ENCODE data around the gene IL26.

IL26 gene

DNA sequence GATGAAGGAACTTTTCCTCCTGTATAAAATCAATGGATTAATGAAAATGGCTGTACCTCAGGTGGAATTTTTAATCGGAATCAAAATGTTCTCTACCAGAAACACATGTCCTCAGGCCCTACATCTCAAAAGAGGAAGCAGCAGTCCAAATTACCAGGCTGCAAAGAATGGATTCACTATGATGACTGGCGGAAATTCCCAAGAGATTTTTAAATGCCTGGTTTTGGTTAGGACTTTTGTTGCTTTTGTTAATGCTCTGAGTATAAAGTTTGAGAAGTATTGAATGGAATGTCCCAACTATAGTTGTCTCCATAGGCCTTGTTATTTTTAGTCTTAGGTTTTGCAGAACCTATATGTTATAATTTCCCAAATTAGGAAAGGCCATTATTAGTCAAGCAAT is 54.9 kb downstream of the IL26 start:
- no peak for FAIRE-seq
- TF ChIP-seq SPI1 (IDR thresholded peaks at IDR 0.05; ENCODE audit: low read depth, low read length): 0 out of 2 replicates have a peak, but pooled peaks have one; percentile 11
- no peak for TF ChIP-seq TAF1 (IDR thresholded peaks at IDR 0.05; ENCODE audit: low read depth, low read length)
- no peak for DNase-seq (ENCODE audit: insufficient read length, low spot score)

DNA sequence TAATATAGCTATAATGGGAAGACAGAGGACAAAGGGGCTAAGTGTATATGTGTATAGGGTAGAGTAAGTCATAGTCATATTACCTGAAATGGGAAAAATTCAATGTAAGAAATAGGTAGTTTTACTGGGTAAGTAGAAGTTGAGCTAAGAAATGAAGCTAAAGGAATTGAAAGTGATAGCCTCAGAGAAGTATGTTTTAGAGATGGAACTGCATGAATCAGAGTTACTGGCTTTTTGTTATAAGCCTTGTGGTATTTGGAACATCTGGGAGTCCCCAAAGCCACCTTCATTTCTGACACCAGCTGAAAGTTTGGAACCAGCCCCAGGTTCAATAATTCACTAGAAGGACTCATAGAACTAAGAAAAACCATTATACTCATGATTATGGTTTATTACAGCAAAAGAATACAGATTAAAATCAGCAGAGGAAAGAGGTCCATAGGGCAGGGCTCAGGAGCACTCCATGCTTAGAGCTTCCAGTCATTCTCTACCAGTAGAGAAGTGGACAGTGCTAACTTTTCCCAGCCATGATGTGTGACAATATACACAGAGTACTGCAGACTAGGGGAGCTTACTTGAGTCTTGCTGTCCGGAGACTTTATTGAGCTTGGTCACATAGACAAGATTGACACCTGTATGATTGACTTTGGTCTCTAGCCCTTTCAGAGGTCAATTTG is 56.3 kb downstream of the IL26 start:
- no peak for FAIRE-seq
- TF ChIP-seq SPI1 (IDR thresholded peaks at IDR 0.05; ENCODE audit: low read depth, low read length) (no peak), POU2F2 (IDR thresholded peaks at IDR 0.05; ENCODE audit: low read depth, low read length) (no peak), POLR2AphosphoS5 (IDR thresholded peaks at IDR 0.05; ENCODE audit: low read depth, low read length) (no peak), PAX5 (IDR thresholded peaks at IDR 0.05; ENCODE audit: insufficient read depth, low read length, severe bottlenecking) (no peak), POLR2A (IDR thresholded peaks at IDR 0.05; ENCODE audit: low read depth, low read length) (no peak), TAF1 (IDR thresholded peaks at IDR 0.05; ENCODE audit: low read depth, low read length) (no peak)

DNA sequence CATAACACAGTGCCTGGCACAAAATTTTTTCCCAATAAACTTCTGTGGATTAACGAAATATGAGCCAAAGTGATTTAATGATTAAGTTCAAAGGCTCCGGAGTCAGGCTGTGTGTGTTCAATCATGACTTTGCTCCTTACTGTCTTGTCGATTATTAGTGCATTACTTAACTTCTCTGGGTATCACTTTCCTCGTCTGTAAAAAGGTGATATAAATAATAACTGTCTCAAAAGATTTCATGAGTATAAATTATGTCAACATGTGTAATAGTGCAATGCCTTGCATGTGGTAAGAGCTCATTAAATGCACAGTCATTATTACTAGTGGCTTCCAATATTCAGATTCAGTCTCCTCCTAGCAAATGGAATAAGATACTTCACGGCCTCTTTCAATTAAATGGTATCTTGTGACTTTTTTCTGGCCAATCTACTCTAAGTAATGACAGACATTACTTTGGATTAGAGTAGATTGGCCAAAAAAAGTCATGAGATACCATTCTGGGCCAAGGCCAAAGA is 59.2 kb downstream of the IL26 start:
- no peak for TF ChIP-seq SPI1 (IDR thresholded peaks at IDR 0.05; ENCODE audit: low read depth, low read length)
- TF ChIP-seq POU2F2 (IDR thresholded peaks at IDR 0.05; ENCODE audit: low read depth, low read length): no peak
- no peak for TF ChIP-seq POLR2A (IDR thresholded peaks at IDR 0.05; ENCODE audit: low read depth, low read length)
- no peak for TF ChIP-seq PAX5 (IDR thresholded peaks at IDR 0.05; ENCODE audit: insufficient read depth, low read length, severe bottlenecking)
- no peak for TF ChIP-seq POLR2AphosphoS5 (IDR thresholded peaks at IDR 0.05; ENCODE audit: low read depth, low read length)
- no peak for TF ChIP-seq TAF1 (IDR thresholded peaks at IDR 0.05; ENCODE audit: low read depth, low read length)
- FAIRE-seq: no peak

More for the DNA sequence above, 56.3 kb downstream of the IL26 start:
- no peak for DNase-seq (ENCODE audit: insufficient read length, low spot score)

DNA sequence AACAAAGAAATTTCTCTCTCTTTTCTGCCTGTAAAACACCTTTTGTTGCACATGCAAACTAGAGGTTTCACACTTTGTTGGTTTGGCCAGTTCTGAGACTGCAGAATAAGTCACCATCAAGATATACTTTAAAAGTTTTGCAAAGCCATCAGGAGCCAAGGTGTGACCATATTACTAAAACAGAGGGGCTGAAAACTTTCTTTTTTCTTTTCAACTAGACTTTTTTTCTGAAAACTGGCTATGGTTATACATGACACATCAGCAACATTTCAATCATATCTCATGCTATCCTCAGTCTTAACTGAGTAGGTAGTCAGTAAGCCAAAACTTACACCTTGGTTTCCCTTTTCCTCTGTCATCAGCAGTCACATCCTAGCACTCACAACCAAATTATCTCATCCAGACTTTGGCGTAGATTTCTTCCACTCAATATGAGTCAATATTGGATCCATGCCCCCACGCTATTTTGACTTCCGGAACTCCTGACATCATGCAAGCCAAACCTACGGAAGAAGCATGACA is 62.0 kb downstream of the IL26 start:
- TF ChIP-seq PAX5 (IDR thresholded peaks at IDR 0.05; ENCODE audit: insufficient read depth, low read length, severe bottlenecking) (no peak), POLR2AphosphoS5 (IDR thresholded peaks at IDR 0.05; ENCODE audit: low read depth, low read length) (no peak), TAF1 (IDR thresholded peaks at IDR 0.05; ENCODE audit: low read depth, low read length) (no peak), POU2F2 (IDR thresholded peaks at IDR 0.05; ENCODE audit: low read depth, low read length) (no peak), SPI1 (IDR thresholded peaks at IDR 0.05; ENCODE audit: low read depth, low read length) (no peak), POLR2A (IDR thresholded peaks at IDR 0.05; ENCODE audit: low read depth, low read length) (no peak)
- DNase-seq (ENCODE audit: insufficient read length, low spot score) (no peak), FAIRE-seq (peak; percentile 58)

More for the DNA sequence above, 59.2 kb downstream of the IL26 start:
- no peak for DNase-seq (ENCODE audit: insufficient read length, low spot score)

DNA sequence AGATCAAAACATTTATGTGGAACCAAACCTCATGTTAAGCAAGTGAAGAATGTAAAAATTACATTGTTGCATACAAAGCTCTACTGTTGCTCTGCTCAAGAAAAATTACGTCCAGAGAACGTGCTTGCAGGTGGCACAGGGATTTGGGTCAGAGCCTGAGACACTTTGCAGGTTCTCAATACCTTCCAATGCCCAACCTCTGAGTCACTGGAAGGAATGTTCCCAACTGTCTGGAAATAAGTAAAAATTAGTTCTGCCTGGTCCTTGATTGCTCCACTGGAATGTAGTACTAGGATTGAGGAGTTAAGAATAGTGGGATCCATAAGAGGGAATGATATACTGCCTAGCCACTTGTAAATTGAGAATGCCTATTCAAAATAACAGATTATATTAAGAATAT is 63.2 kb downstream of the IL26 start:
- no peak for FAIRE-seq
- DNase-seq (ENCODE audit: insufficient read length, low spot score): no peak
- TF ChIP-seq TAF1 (IDR thresholded peaks at IDR 0.05; ENCODE audit: low read depth, low read length): no peak
- TF ChIP-seq POLR2AphosphoS5 (IDR thresholded peaks at IDR 0.05; ENCODE audit: low read depth, low read length): no peak
- no peak for TF ChIP-seq SPI1 (IDR thresholded peaks at IDR 0.05; ENCODE audit: low read depth, low read length)
- no peak for TF ChIP-seq POU2F2 (IDR thresholded peaks at IDR 0.05; ENCODE audit: low read depth, low read length)
- no peak for TF ChIP-seq POLR2A (IDR thresholded peaks at IDR 0.05; ENCODE audit: low read depth, low read length)
- no peak for TF ChIP-seq PAX5 (IDR thresholded peaks at IDR 0.05; ENCODE audit: insufficient read depth, low read length, severe bottlenecking)

DNA sequence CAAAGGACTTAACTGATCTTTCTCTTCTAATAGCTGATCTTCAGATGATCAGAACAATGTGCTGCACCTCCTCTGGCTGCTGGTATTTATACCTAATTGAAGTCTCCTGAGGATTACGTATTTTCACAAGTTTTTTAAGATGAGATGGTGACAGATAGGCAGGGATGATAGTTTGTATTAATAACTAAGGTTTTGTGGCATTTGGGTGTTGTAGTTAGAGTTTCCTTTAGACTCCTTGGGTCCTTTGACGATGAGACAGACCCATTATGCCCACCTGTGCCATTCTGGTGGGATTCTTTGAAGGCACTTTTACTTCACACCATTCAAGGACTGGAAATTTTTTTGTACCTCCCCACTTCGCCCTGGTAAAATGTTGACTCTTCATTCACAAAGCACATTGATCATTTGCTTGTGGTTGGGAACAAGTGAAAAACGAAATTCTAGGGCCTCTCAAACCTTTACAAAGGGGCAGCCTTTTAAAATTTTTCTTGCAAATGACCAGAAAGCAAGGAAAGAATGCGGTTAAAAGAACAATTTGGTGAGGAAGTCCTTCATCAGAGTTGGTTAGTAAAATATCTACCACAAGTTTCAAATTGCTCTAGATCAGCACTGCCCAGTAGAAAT is 65.8 kb downstream of the IL26 start, which contains the start of gene IFNG:
Gene IFNG, minus strand, starts transcription at position 60 of the 624 bp plus-strand sequence. CDS start 125 bp downstream, outside the sequence.
- DNase-seq (ENCODE audit: insufficient read length, low spot score) (no peak), FAIRE-seq (peak; percentile 47)
- no peak for TF ChIP-seq POU2F2 (IDR thresholded peaks at IDR 0.05; ENCODE audit: low read depth, low read length)
- TF ChIP-seq POLR2A (IDR thresholded peaks at IDR 0.05; ENCODE audit: low read depth, low read length): no peak
- TF ChIP-seq POLR2AphosphoS5 (IDR thresholded peaks at IDR 0.05; ENCODE audit: low read depth, low read length): no peak

DNA sequence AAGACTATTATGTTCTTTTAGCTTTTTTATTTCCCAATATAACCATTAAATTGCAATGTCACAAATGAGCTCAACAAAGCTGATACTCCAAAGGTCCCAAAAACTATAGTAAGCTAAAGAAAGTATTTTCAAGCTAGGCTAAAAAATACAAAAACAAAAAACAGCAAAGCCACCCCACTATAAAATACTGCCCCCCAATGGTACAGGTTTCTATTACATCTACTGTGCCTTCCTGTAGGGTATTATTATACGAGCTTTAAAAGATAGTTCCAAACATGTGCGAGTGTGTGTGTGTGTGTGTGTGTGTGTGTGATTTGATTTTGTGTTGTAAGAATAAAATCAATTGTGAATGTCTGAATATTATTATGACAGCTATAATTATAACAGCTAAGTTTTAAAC is 67.2 kb downstream of the IL26 start:
- no peak for FAIRE-seq
- DNase-seq (ENCODE audit: insufficient read length, low spot score): no peak
- TF ChIP-seq POU2F2 (IDR thresholded peaks at IDR 0.05; ENCODE audit: low read depth, low read length): no peak
- TF ChIP-seq PAX5 (IDR thresholded peaks at IDR 0.05; ENCODE audit: insufficient read depth, low read length, severe bottlenecking): no peak
- TF ChIP-seq POLR2A (IDR thresholded peaks at IDR 0.05; ENCODE audit: low read depth, low read length): no peak

DNA sequence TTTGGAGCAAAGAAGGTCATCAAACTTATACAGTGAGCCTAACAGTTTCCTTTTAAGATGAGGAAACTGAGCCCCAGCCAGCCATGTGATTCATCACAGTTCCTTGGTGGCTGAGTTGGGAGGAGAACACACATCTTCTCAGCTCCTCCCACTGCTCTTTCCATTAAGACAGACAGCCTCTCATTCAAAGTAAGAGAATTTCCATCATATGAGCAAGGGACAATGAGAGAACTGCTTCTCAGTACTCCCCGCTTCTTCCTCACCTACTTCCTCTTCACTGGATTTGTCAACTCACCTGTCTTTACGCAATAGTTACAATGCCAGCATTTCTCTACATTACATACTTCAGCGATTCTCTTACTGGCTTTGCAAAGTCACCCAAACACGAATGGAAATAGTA is 68.2 kb downstream of the IL26 start:
- TF ChIP-seq POLR2AphosphoS5 (IDR thresholded peaks at IDR 0.05; ENCODE audit: low read depth, low read length) (no peak), PAX5 (IDR thresholded peaks at IDR 0.05; ENCODE audit: insufficient read depth, low read length, severe bottlenecking) (no peak), POU2F2 (IDR thresholded peaks at IDR 0.05; ENCODE audit: low read depth, low read length) (no peak), POLR2A (IDR thresholded peaks at IDR 0.05; ENCODE audit: low read depth, low read length) (no peak), SPI1 (IDR thresholded peaks at IDR 0.05; ENCODE audit: low read depth, low read length) (no peak), TAF1 (IDR thresholded peaks at IDR 0.05; ENCODE audit: low read depth, low read length) (no peak)
- FAIRE-seq (peak; percentile 62), DNase-seq (ENCODE audit: insufficient read length, low spot score) (no peak)

DNA sequence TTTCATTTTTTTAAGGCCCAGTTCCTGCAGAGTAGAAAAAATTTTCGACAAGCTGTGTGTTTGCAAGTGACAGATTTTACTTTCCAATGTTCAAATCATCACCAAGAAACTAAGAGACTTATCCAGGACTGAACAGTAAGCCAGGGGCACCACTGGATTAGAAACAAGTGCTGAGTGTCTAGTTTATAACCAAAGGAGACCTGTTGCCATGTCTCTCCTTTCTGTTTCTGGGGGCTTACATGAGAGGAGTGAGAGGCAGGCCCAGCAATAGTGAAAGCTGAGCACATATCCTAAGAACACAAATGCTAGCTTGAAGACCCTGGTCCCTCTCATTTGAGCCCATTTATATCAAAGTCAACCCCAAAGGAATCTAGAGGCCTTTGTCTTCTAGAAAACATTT is 69.0 kb downstream of the IL26 start:
- no peak for FAIRE-seq
- no peak for TF ChIP-seq POLR2A (IDR thresholded peaks at IDR 0.05; ENCODE audit: low read depth, low read length)
- TF ChIP-seq SPI1 (IDR thresholded peaks at IDR 0.05; ENCODE audit: low read depth, low read length): no peak

DNA sequence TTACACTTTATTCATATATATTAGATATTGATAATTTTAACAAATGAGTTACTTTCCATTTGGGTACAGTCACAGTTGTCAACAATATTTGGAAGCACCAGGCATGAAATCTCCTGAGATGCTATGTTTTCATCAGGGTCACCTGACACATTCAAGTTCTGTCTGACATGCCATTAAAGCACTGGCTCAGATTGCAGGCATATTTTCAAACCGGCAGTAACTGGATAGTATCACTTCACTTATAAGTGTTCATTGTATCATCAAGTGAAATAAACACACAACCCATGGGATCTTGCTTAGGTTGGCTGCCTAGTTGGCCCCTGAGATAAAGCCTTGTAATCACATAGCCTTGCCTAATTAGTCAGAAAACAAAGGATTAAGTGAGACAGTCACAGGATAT is 70.8 kb downstream of the IL26 start:
- FAIRE-seq (no peak), DNase-seq (ENCODE audit: insufficient read length, low spot score) (no peak)
- TF ChIP-seq POU2F2 (IDR thresholded peaks at IDR 0.05; ENCODE audit: low read depth, low read length) (no peak), POLR2AphosphoS5 (IDR thresholded peaks at IDR 0.05; ENCODE audit: low read depth, low read length) (no peak)

More for the DNA sequence above, 69.0 kb downstream of the IL26 start:
- DNase-seq (ENCODE audit: insufficient read length, low spot score): no peak
